Tibial artery (tissue), 4 donors: ENCODE measurements around the gene GARIN3.

Experiments used
- DNase-seq, 2 donors: peaks; one replicate each; pipeline ENCODE4 v3.0.0-alpha.2; 2019
- H3K27ac ChIP-seq, 2 donors: fragments of 200-600 bp; sonication (generic) in 1 of 2; 1 replicate in 1 of 2; 2 replicates in 1 of 2; pipeline ENCODE4 v1.5.1; 2018 to 2019; ENCODE audit warnings: mild to moderate bottlenecking in 1 of 2
- H3K27me3 ChIP-seq, 2 donors: fragments of 200-600 bp; sonication (generic) in 1 of 2; one replicate each; pipeline versions ENCODE4 v1.5.1 to v1.6.0; 2016 to 2019
- H3K36me3 ChIP-seq, 3 donors: fragments of 200-600 bp; sonication (generic) in 2 of 3; one replicate each; pipeline ENCODE4 v1.5.1; 2016 to 2019; ENCODE audit warnings: mild to moderate bottlenecking in 2 of 3
- H3K4me1 ChIP-seq, 4 donors: fragments of 200-600 bp; sonication (generic) in 2 of 4; 1 replicate in 3 of 4; 2 replicates in 1 of 4; pipeline ENCODE4 v1.5.1; 2016 to 2019
- H3K4me3 ChIP-seq, 2 donors: fragments of 200-600 bp; sonication (generic) in 1 of 2; 1 replicate in 1 of 2; 2 replicates in 1 of 2; pipeline ENCODE4 v1.5.1; 2018 to 2019; ENCODE audit warnings: mild to moderate bottlenecking in 2 of 2
- H3K9me3 ChIP-seq, 3 donors: fragments of 200-600 bp; sonication (generic) in 1 of 3; one replicate each; pipeline ENCODE4 v1.5.1; 2016 to 2019
- intact Hi-C: fragments of 100-400 bp; cut with DNase I; formaldehyde crosslinking; loops from one replicate; pipeline ENCODE4 v1.15.0; 2023; ENCODE audit warnings: low total_unique reads
- TF ChIP-seq, protein P1 (sequence below), 2 experiments: fragments of 200-600 bp in 1 of 2; fragments of 450-650 bp in 1 of 2; IDR thresholded peaks; one replicate each; pipeline ENCODE4 v1.5.1; 2017 to 2019; ENCODE audit warnings: antibody characterized with exemption in 2 of 2, mild to moderate bottlenecking in 1 of 2, moderate library complexity in 1 of 2

GARIN3 gene

DNA sequence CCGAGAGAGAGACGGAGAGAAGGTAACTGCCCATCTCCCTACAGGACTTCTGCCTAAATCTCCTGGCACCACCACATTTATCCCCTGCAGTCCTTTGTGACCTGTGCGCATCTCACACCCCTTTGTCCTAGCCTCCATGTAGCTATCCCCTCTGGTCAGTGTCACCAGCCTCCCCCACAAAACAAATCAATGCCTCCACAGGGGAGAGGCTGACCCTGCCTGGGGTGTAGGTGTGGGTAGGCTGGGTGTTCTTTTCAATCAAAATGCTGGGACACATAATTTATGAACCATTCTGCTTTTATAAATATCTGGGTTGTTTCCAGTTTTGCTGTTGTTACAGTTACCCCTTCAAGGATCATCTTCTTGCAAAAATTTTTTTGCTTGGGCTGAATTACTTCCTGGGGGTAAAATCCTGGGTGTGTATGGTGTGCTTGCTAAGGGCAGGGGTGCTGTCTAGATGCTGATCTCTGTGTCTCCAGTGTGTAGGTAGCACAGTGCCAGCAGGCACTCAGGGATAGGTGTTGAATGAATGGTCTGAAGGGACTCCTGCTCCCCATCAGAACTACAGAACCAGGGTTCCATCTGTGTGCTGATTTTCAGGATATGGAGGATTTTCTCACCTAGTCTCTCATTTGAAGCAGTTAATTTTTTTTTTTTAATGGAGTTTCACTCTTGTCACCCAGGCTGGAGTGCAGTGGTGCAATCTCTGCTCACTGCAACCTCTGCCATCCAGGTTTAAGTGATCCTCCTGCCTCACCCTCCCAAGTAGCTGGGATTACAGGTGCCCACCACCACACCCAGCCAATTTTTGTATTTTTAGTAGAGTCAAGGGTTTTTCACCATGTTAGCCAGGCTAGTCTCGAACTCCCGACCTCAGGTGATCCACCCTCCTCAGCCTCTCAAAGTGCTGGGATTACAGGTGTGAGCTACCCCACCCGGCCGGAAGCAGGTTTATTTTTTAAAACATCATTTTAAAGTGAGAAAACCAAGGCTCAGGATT lies at the start of gene GARIN3:
Gene GARIN3 (minus strand): TSS at position 51 of the 1,000 bp plus-strand sequence. CDS start 96 bp downstream, outside the sequence.
- H3K4me3 ChIP-seq, result no peak within 1 kb of the TSS
- no peak for DNase-seq
- intact Hi-C loops, result loop anchor here (10.0 kb wide), 1 partner anchor 568 kb away; the partner anchor contains the start of gene THG1L

DNA sequence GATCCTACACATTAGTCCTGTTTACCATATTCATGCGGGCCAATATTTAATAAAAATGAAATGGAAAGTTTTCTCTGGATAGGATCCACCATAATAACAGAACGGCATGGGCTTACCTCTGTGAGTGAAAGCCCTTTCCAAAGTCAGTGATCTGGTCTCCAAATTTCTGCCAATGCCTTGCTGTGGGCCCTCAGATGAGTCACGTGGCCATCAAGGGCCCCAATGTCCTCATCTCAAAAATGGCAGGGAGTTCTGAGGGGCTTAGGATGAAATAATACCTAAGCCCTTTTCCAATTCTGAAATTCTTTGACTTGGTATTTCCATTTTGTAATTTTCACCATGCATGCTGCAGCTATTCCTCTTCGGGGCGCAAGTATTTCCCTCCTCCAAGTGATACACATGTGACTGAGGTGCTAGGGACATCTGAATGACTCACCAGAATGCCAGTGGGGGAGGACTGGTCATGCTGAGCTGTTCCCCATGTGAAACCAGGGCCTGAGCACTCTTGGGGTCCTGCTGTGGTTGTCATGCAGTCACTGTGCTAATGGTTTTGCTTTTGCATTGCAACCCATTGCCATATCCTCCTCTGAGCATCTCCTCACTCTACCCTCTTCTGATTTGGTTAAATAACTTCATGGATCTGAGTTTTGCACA lies 49.6 kb upstream of the GARIN3 start:
- intact Hi-C loops, result no loop called here

More for the DNA sequence above, at the start of gene GARIN3:
- Histone ChIP-seq H3K27ac (no peak within 1 kb of the TSS), H3K9me3 (no peaks in the 10 kb centered on the region), H3K27me3 (peaks cover 0 to 12% of the 10 kb centered on the region in 2 donors), H3K4me1 (no peaks in the 10 kb centered on the region), H3K36me3 (no peaks in the 10 kb centered on the region)
- TF ChIP-seq, protein P1, sequence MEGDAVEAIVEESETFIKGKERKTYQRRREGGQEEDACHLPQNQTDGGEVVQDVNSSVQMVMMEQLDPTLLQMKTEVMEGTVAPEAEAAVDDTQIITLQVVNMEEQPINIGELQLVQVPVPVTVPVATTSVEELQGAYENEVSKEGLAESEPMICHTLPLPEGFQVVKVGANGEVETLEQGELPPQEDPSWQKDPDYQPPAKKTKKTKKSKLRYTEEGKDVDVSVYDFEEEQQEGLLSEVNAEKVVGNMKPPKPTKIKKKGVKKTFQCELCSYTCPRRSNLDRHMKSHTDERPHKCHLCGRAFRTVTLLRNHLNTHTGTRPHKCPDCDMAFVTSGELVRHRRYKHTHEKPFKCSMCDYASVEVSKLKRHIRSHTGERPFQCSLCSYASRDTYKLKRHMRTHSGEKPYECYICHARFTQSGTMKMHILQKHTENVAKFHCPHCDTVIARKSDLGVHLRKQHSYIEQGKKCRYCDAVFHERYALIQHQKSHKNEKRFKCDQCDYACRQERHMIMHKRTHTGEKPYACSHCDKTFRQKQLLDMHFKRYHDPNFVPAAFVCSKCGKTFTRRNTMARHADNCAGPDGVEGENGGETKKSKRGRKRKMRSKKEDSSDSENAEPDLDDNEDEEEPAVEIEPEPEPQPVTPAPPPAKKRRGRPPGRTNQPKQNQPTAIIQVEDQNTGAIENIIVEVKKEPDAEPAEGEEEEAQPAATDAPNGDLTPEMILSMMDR (IDR thresholded peaks at IDR 0.05), result no peak

DNA sequence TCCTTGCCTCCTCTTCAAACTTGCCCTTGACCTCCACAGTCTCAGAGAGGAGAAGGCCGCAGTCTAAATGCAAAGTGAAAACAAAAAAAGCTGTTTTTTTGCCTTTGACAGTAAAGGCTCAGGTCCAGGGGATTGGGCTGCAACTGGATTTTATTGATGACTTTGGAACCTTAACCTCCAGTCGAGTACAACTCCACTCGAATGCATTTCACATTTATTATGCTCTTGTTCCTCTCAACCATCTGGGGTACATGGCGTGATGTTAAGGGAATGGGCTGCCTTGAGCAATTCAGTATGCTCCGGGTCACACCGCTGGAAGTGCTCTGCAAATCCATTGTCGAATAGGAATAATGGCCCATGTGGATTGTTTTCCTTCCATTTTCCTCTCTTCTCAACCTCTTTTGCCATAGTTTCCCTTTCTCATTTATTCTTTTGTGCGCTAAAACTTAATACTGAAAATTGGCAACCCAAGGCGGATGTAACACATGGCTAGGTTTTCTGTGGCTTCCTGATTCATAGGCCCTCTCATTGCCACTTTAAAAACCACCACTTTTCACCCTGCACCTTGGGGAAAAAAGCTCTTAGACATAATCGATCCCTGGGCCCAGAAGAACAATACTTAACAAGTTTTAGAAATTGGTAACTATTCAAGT lies 48.9 kb upstream of the GARIN3 start:
- TF ChIP-seq, protein P1 (IDR thresholded peaks at IDR 0.05), result no peak
- no peak overlapping the region for H3K27ac ChIP-seq
- no peak for DNase-seq
- no peaks in the 10 kb centered on the region for H3K36me3 ChIP-seq
- no peaks in the 10 kb centered on the region for H3K27me3 ChIP-seq
- no peaks in the 10 kb centered on the region for H3K4me1 ChIP-seq
- no peaks in the 10 kb centered on the region for H3K9me3 ChIP-seq
- no peak overlapping the region for H3K4me3 ChIP-seq
- intact Hi-C loops, result no loop called here

More for the DNA sequence above, 49.6 kb upstream of the GARIN3 start:
- H3K9me3 ChIP-seq, result no peaks in the 10 kb centered on the region
- H3K27me3 ChIP-seq, result no peaks in the 10 kb centered on the region
- no peaks in the 10 kb centered on the region for H3K36me3 ChIP-seq
- no peaks in the 10 kb centered on the region for H3K4me1 ChIP-seq
- TF ChIP-seq, protein P1 (IDR thresholded peaks at IDR 0.05), result no peak
- DNase-seq, result no peak
- no peak overlapping the region for H3K4me3 ChIP-seq
- no peak overlapping the region for H3K27ac ChIP-seq

DNA sequence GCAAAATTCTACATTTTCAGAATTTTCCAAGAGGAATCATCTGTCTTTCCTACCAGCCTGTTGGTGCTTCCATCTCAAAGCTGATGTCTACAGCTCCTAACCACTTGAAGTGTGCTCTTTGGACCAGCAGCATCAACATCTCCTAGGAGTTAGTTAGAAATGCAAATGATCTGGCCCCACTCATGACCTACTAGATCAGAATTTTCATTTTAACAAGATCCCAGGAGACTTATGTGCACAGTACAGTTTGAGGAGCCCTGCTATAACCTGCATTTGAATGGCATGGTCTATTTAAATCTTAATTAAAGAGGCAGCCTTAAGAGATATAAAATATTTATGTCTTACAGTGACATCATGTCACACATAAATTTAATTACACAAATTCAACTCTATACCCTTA lies 48.4 kb upstream of the GARIN3 start:
- no peaks in the 10 kb centered on the region for H3K9me3 ChIP-seq
- no peaks in the 10 kb centered on the region for H3K36me3 ChIP-seq
- H3K27ac ChIP-seq, result no peak overlapping the region
- TF ChIP-seq, protein P1 (IDR thresholded peaks at IDR 0.05), result no peak
- no peaks in the 10 kb centered on the region for H3K27me3 ChIP-seq
- intact Hi-C loops, result no loop called here
- no peak overlapping the region for H3K4me3 ChIP-seq
- H3K4me1 ChIP-seq, result no peaks in the 10 kb centered on the region
- no peak for DNase-seq

DNA sequence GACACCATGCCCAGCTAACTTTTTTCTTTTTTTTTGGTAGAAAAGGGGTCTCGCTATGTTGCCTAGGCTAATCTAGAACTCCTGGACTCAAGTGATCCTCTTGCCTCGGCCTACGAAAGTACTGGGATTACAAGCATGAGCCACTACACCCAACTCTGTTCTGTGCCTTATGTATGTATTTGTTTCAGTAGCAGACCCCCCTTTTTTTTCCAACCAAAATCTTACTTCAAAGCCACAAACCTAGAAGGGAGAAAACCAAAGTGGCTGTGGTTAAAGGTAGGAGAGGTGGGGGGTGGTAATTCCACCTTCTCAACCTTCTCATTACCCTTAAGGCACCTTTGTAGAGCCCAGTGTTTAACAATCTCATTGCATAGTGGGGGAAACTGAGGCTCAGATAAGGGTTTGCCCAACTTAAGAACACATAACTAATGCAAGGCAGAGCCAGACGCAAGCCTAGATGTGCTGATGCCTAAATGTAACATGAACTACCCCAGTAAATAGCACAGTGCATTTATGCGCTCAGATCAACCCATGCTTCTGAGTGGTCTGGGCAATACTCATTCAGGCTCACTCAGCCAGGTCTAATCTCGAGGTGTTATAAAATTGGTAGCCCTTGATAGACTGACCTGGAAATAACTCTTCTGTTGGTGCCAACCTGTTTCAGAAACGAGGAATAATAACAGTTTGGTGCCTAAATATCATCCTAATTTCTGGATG lies 47.6 kb upstream of the GARIN3 start:
- intact Hi-C loops, result no loop called here
- no peaks in the 10 kb centered on the region for H3K9me3 ChIP-seq

More for the DNA sequence above, 47.6 kb upstream of the GARIN3 start:
- Histone ChIP-seq H3K27ac (no peak overlapping the region), H3K27me3 (no peaks in the 10 kb centered on the region), H3K4me3 (no peak overlapping the region), H3K36me3 (no peaks in the 10 kb centered on the region), H3K4me1 (no peaks in the 10 kb centered on the region)
- DNase-seq, result no peak
- TF ChIP-seq, protein P1 (IDR thresholded peaks at IDR 0.05), result no peak
